ENCODE data around the gene TFDP2. TPM values are rescaled to one million over a fixed set of nuclear protein-coding genes. Genes with fewer than 3 reads are reported as not detected.

Gene TFDP2
- total and polyA plus RNA-seq, 7 experiments from 2014 or later, result 23.7 to 44.7 (median 40.6) TPM

- H3K27ac ChIP-seq (ENCODE audit: low read depth, low read length), result no peak overlapping the region
- no peaks in the 10 kb centered on the region for H3K4me1 ChIP-seq (ENCODE audit: control insufficient read depth in 2 of 2, insufficient read depth in 2 of 2, low read length in 2 of 2)
- peaks cover 0 to 4% (median 0%) of the 10 kb centered on the region in 3 experiments for H3K36me3 ChIP-seq (ENCODE audit: control insufficient read depth in 2 of 3, insufficient read depth in 3 of 3, low read length in 3 of 3)
- ChIA-PET POLR2A (no interaction called here), CTCF (no interaction called here)
- H3K4me3 ChIP-seq (ENCODE audit: low read length), result no peak overlapping the region
- H3K9me3 ChIP-seq (ENCODE audit: control insufficient read depth in 2 of 3, low read length in 3 of 3), result no peaks in the 10 kb centered on the region
- ATAC-seq (no peak), DNase-seq (no peak)
- H3K9me3 Mint-ChIP-seq, result peaks cover 0 to 2% (median 0%) of the 10 kb centered on the region in 11 donors
- no peaks in the 10 kb centered on the region for H3K27me3 Mint-ChIP-seq
- H3K4me1 Mint-ChIP-seq, result peaks cover 0 to 7% (median 3%) of the 10 kb centered on the region in 7 donors
- no peak overlapping the region for H3K27ac Mint-ChIP-seq
- intact Hi-C loops (cut with micrococcal nuclease), result no loop called here
- H3K4me3 Mint-ChIP-seq, result no peak overlapping the region
- peaks cover 0 to 12% (median 5%) of the 10 kb centered on the region in 5 donors for H3K36me3 Mint-ChIP-seq
- H3K27me3 ChIP-seq (ENCODE audit: control insufficient read depth in 2 of 2, insufficient read depth in 2 of 2, low read length in 2 of 2), result no peaks in the 10 kb centered on the region
Observed at GRCh38 chr3:141945726-141946485, 203.4 kb downstream of the TFDP2 start.

GRCh38 chr3:141942006-141942405 lies 207.3 kb downstream of the TFDP2 start:
- Mint-ChIP-seq H3K27ac (no peak overlapping the region), H3K36me3 (peaks cover 0 to 4% (median 0%) of the 10 kb centered on the region in 5 donors), H3K9me3 (no peaks in the 10 kb centered on the region), H3K27me3 (no peaks in the 10 kb centered on the region), H3K4me1 (peaks cover 0 to 9% (median 5%) of the 10 kb centered on the region in 7 donors), H3K4me3 (no peak overlapping the region)
- no peak for ATAC-seq
- H3K4me3 ChIP-seq (ENCODE audit: low read length), result no peak overlapping the region
- ChIA-PET POLR2A (no interaction called here), CTCF (no interaction called here)
- intact Hi-C loops (cut with micrococcal nuclease), result no loop called here
- H3K9me3 ChIP-seq (ENCODE audit: control insufficient read depth in 2 of 3, low read length in 3 of 3), result no peaks in the 10 kb centered on the region
- H3K27me3 ChIP-seq (ENCODE audit: control insufficient read depth in 2 of 2, insufficient read depth in 2 of 2, low read length in 2 of 2), result no peaks in the 10 kb centered on the region
- no peak for DNase-seq
- H3K4me1 ChIP-seq (ENCODE audit: control insufficient read depth in 2 of 2, insufficient read depth in 2 of 2, low read length in 2 of 2), result no peaks in the 10 kb centered on the region
- H3K27ac ChIP-seq (ENCODE audit: low read depth, low read length), result no peak overlapping the region
- no peaks in the 10 kb centered on the region for H3K36me3 ChIP-seq (ENCODE audit: control insufficient read depth in 2 of 3, insufficient read depth in 3 of 3, low read length in 3 of 3)

GRCh38 chr3:141941093-141941492 lies 208.3 kb downstream of the TFDP2 start:
- Histone ChIP-seq H3K9me3 (ENCODE audit: control insufficient read depth in 2 of 3, low read length in 3 of 3) (no peaks in the 10 kb centered on the region), H3K4me1 (ENCODE audit: control insufficient read depth in 2 of 2, insufficient read depth in 2 of 2, low read length in 2 of 2) (no peaks in the 10 kb centered on the region), H3K36me3 (ENCODE audit: control insufficient read depth in 2 of 3, insufficient read depth in 3 of 3, low read length in 3 of 3) (no peaks in the 10 kb centered on the region), H3K4me3 (ENCODE audit: low read length) (no peak overlapping the region), H3K27ac (ENCODE audit: low read depth, low read length) (no peak overlapping the region), H3K27me3 (ENCODE audit: control insufficient read depth in 2 of 2, insufficient read depth in 2 of 2, low read length in 2 of 2) (no peaks in the 10 kb centered on the region)
- no peaks in the 10 kb centered on the region for H3K9me3 Mint-ChIP-seq
- no peak for DNase-seq
- peaks cover 0 to 9% (median 5%) of the 10 kb centered on the region in 7 donors for H3K4me1 Mint-ChIP-seq
- peak; percentile 45 for ATAC-seq
- no peaks in the 10 kb centered on the region for H3K27me3 Mint-ChIP-seq
- CTCF ChIA-PET, result no interaction called here
- POLR2A ChIA-PET, result interaction anchor here (0.6 kb wide), 1 partner anchor 18 kb away, joined by 4 read pairs; no protein-coding TSS in a partner anchor
- peak overlapping the region in 1 of 9 donors; percentile 70 for H3K27ac Mint-ChIP-seq
- H3K4me3 Mint-ChIP-seq, result no peak overlapping the region
- intact Hi-C loops (cut with micrococcal nuclease), result no loop called here
- peaks cover 0 to 4% (median 0%) of the 10 kb centered on the region in 5 donors for H3K36me3 Mint-ChIP-seq

- CTCF ChIA-PET, result no interaction called here
Observed at GRCh38 chr3:141940194-141940776, 209.1 kb downstream of the TFDP2 start.

GRCh38 chr3:141939759-141940158 lies 209.6 kb downstream of the TFDP2 start:
- DNase-seq (no peak), ATAC-seq (no peak)
- Histone ChIP-seq H3K4me3 (ENCODE audit: low read length) (no peak overlapping the region), H3K36me3 (ENCODE audit: control insufficient read depth in 2 of 3, insufficient read depth in 3 of 3, low read length in 3 of 3) (no peaks in the 10 kb centered on the region), H3K27me3 (ENCODE audit: control insufficient read depth in 2 of 2, insufficient read depth in 2 of 2, low read length in 2 of 2) (no peaks in the 10 kb centered on the region), H3K27ac (ENCODE audit: low read depth, low read length) (no peak overlapping the region), H3K9me3 (ENCODE audit: control insufficient read depth in 2 of 3, low read length in 3 of 3) (no peaks in the 10 kb centered on the region), H3K4me1 (ENCODE audit: control insufficient read depth in 2 of 2, insufficient read depth in 2 of 2, low read length in 2 of 2) (no peaks in the 10 kb centered on the region)
- Mint-ChIP-seq H3K27ac (no peak overlapping the region), H3K27me3 (no peaks in the 10 kb centered on the region), H3K9me3 (no peaks in the 10 kb centered on the region), H3K4me3 (no peak overlapping the region), H3K4me1 (peaks cover 0 to 9% (median 5%) of the 10 kb centered on the region in 7 donors), H3K36me3 (no peaks in the 10 kb centered on the region)
- ChIA-PET POLR2A (no interaction called here), CTCF (no interaction called here)
- intact Hi-C loops (cut with micrococcal nuclease), result no loop called here

More at GRCh38 chr3:141940194-141940776, 209.1 kb downstream of the TFDP2 start:
- H3K4me3 ChIP-seq (ENCODE audit: low read length), result no peak overlapping the region
- no peaks in the 10 kb centered on the region for H3K36me3 ChIP-seq (ENCODE audit: control insufficient read depth in 2 of 3, insufficient read depth in 3 of 3, low read length in 3 of 3)
- Mint-ChIP-seq H3K9me3 (no peaks in the 10 kb centered on the region), H3K27ac (no peak overlapping the region), H3K4me1 (peaks cover 0 to 9% (median 5%) of the 10 kb centered on the region in 7 donors), H3K27me3 (no peaks in the 10 kb centered on the region), H3K36me3 (peaks cover 0 to 1% (median 0%) of the 10 kb centered on the region in 5 donors), H3K4me3 (no peak overlapping the region)
- ATAC-seq (peak; percentile 16), DNase-seq (peak in 1 of 9 donors; percentile 51)
- no peaks in the 10 kb centered on the region for H3K27me3 ChIP-seq (ENCODE audit: control insufficient read depth in 2 of 2, insufficient read depth in 2 of 2, low read length in 2 of 2)
- H3K9me3 ChIP-seq (ENCODE audit: control insufficient read depth in 2 of 3, low read length in 3 of 3), result no peaks in the 10 kb centered on the region
- POLR2A ChIA-PET, result no interaction called here
- intact Hi-C loops (cut with micrococcal nuclease), result no loop called here
- no peak overlapping the region for H3K27ac ChIP-seq (ENCODE audit: low read depth, low read length)
- H3K4me1 ChIP-seq (ENCODE audit: control insufficient read depth in 2 of 2, insufficient read depth in 2 of 2, low read length in 2 of 2), result no peaks in the 10 kb centered on the region

- H3K4me1 ChIP-seq (ENCODE audit: control insufficient read depth in 2 of 2, insufficient read depth in 2 of 2, low read length in 2 of 2), result no peaks in the 10 kb centered on the region
- CTCF ChIA-PET, result no interaction called here
- POLR2A ChIA-PET, result no interaction called here
- no peaks in the 10 kb centered on the region for H3K27me3 ChIP-seq (ENCODE audit: control insufficient read depth in 2 of 2, insufficient read depth in 2 of 2, low read length in 2 of 2)
- H3K4me3 ChIP-seq (ENCODE audit: low read length), result no peak overlapping the region
- Mint-ChIP-seq H3K4me3 (no peak overlapping the region), H3K27me3 (no peaks in the 10 kb centered on the region), H3K27ac (no peak overlapping the region), H3K9me3 (no peaks in the 10 kb centered on the region), H3K4me1 (peaks cover 0 to 9% (median 5%) of the 10 kb centered on the region in 7 donors), H3K36me3 (no peaks in the 10 kb centered on the region)
- no peaks in the 10 kb centered on the region for H3K36me3 ChIP-seq (ENCODE audit: control insufficient read depth in 2 of 3, insufficient read depth in 3 of 3, low read length in 3 of 3)
- H3K27ac ChIP-seq (ENCODE audit: low read depth, low read length), result no peak overlapping the region
- ATAC-seq, result no peak
- DNase-seq, result no peak
- intact Hi-C loops (cut with micrococcal nuclease), result no loop called here
- H3K9me3 ChIP-seq (ENCODE audit: control insufficient read depth in 2 of 3, low read length in 3 of 3), result no peaks in the 10 kb centered on the region
Observed at GRCh38 chr3:141938011-141938500, 211.3 kb downstream of the TFDP2 start.
